AG09319 (cell line): ENCODE measurements around the gene DXO.

Experiments
- DNase-seq: peaks from one replicate; pipeline ENCODE4 v3.0.0-alpha.2; 2010; ENCODE audit warnings: low read depth; ENCODE audit errors: extremely low read depth
- CTCF ChIP-seq: IDR thresholded peaks from 2 replicates; pipeline ENCODE4 v1.5.1; 2011; ENCODE audit warnings: low read depth, mild to moderate bottlenecking, inconsistent platforms, low read length, moderate library complexity

DXO gene

GRCh38 chr6:31954511-31954910 lies 17.4 kb downstream of the DXO start:
- no peak for DNase-seq
- no peak for TF ChIP-seq CTCF

- no peak for TF ChIP-seq CTCF
- DNase-seq, result no peak
Observed at GRCh38 chr6:31952890-31953289, 19.0 kb downstream of the DXO start.

- TF ChIP-seq CTCF, result peak; percentile 93
- DNase-seq, result peak; percentile 49
Observed at GRCh38 chr6:31952140-31952805, 19.7 kb downstream of the DXO start.

GRCh38 chr6:31949926-31950548 lies 21.9 kb downstream of the DXO start:
- no peak for DNase-seq
- no peak for TF ChIP-seq CTCF

GRCh38 chr6:31948753-31949413 lies 23.1 kb downstream of the DXO start:
- no peak for TF ChIP-seq CTCF
- no peak for DNase-seq

- TF ChIP-seq CTCF, result no peak
- no peak for DNase-seq
Observed at GRCh38 chr6:31948306-31948705, 23.6 kb downstream of the DXO start.

- TF ChIP-seq CTCF, result no peak
- DNase-seq, result no peak
Observed at GRCh38 chr6:31947864-31948263, 24.1 kb downstream of the DXO start.
